Liver (tissue), 9 donors: ENCODE results near the gene ARPC4. TPM values are rescaled to one million over a fixed set of nuclear protein-coding genes. Genes with fewer than 3 reads are reported as not detected.

Experiments
- DNase-seq: peaks from one replicate; pipeline ENCODE4 v3.0.0-alpha.2; 2017; ENCODE audit warnings: low spot score
- H3K27ac ChIP-seq, 2 donors: one replicate each; pipeline ENCODE4 v1.7.0; 2013; ENCODE audit warnings: inconsistent platforms in 2 of 2, low read length in 2 of 2, control low read depth in 1 of 2, low read depth in 1 of 2, mild to moderate bottlenecking in 1 of 2
- H3K27me3 ChIP-seq, 4 donors: one replicate each; pipeline versions ENCODE4 v1.6.1 to v1.7.0; 2013; ENCODE audit warnings: low read length in 3 of 4, inconsistent platforms in 1 of 4, mild to moderate bottlenecking in 1 of 4, moderate library complexity in 1 of 4; ENCODE audit not compliant: control insufficient read depth in 4 of 4, insufficient read depth in 4 of 4
- H3K36me3 ChIP-seq, 4 donors: one replicate each; pipeline versions ENCODE4 v1.6.1 to v1.7.0; 2013; ENCODE audit warnings: low read length in 3 of 4, mild to moderate bottlenecking in 3 of 4, low read depth in 1 of 4, moderate library complexity in 1 of 4; ENCODE audit not compliant: control insufficient read depth in 4 of 4, insufficient read depth in 3 of 4
- H3K4me1 ChIP-seq, 4 donors: one replicate each; pipeline versions ENCODE4 v1.6.1 to v1.7.0; 2013; ENCODE audit warnings: low read length in 3 of 4, mild to moderate bottlenecking in 3 of 4, moderate library complexity in 1 of 4; ENCODE audit not compliant: control insufficient read depth in 4 of 4, insufficient read depth in 4 of 4
- H3K4me3 ChIP-seq, 3 donors: one replicate each; pipeline versions ENCODE4 v1.6.1 to v1.7.0; 2013; ENCODE audit warnings: low read length in 3 of 3, control low read depth in 1 of 3, low read depth in 1 of 3, mild to moderate bottlenecking in 1 of 3
- H3K9ac ChIP-seq, 2 donors: one replicate each; pipeline ENCODE4 v1.7.0; 2013; ENCODE audit warnings: low read length in 2 of 2, mild to moderate bottlenecking in 2 of 2, moderate library complexity in 2 of 2, control low read depth in 1 of 2, low read depth in 1 of 2
- H3K9me3 ChIP-seq, 4 donors: one replicate each; pipeline versions ENCODE4 v1.6.1 to v1.7.0; 2013; ENCODE audit warnings: low read length in 3 of 4; ENCODE audit not compliant: control insufficient read depth in 4 of 4
- FOXA1 ChIP-seq: IDR thresholded peaks from 2 replicates; pipeline ENCODE4 v1.6.1; 2016; ENCODE audit warnings: antibody characterized with exemption
- FOXA2 ChIP-seq: IDR thresholded peaks from 2 replicates; pipeline ENCODE4 v1.6.1; 2016; ENCODE audit warnings: antibody characterized with exemption
- GABPA ChIP-seq, 2 donors: IDR thresholded peaks in 1 of 2; conservative IDR thresholded peaks in 1 of 2; 2 replicates each; pipeline ENCODE4 v1.6.1; 2016; ENCODE audit warnings: antibody characterized with exemption in 2 of 2, mild to moderate bottlenecking in 1 of 2, moderate library complexity in 1 of 2
- HNF4A ChIP-seq, 2 donors: conservative IDR thresholded peaks; 2 replicates each; pipeline ENCODE4 v1.6.1; 2016; ENCODE audit warnings: antibody characterized with exemption in 2 of 2, mild to moderate bottlenecking in 2 of 2
- HNF4G ChIP-seq: IDR thresholded peaks from 2 replicates; pipeline ENCODE4 v1.6.1; 2016; ENCODE audit warnings: antibody characterized with exemption
- JUND ChIP-seq, 2 donors: IDR thresholded peaks; 2 replicates each; pipeline ENCODE4 v1.6.1; 2016; ENCODE audit warnings: antibody characterized with exemption in 2 of 2
- NR2F2 ChIP-seq: IDR thresholded peaks from 2 replicates; pipeline ENCODE4 v1.6.1; 2016; ENCODE audit warnings: antibody characterized with exemption
- REST ChIP-seq: IDR thresholded peaks from 2 replicates; pipeline ENCODE4 v1.6.1; 2016; ENCODE audit warnings: antibody characterized with exemption, mild to moderate bottlenecking
- RXRA ChIP-seq, 2 donors: IDR thresholded peaks; 2 replicates each; pipeline ENCODE4 v1.6.1; 2017 to 2018; ENCODE audit warnings: antibody characterized with exemption in 2 of 2, mild to moderate bottlenecking in 1 of 2
- SP1 ChIP-seq: IDR thresholded peaks from 2 replicates; pipeline ENCODE4 v1.6.1; 2018; ENCODE audit warnings: antibody characterized with exemption, mild to moderate bottlenecking
- TAF1 ChIP-seq: conservative IDR thresholded peaks from 2 replicates; pipeline ENCODE4 v1.6.1; 2016; ENCODE audit warnings: antibody characterized with exemption, mild to moderate bottlenecking
- YY1 ChIP-seq: IDR thresholded peaks from 2 replicates; pipeline ENCODE4 v1.6.1; 2016; ENCODE audit warnings: antibody characterized with exemption, mild to moderate bottlenecking
- WGBS: extraction: QIAGEN DNeasy Blood & Tissue Kit; methylation state at CpG from one replicate; pipeline ENCODE4 v1.1.7; 2013; 5-methylcytosine and 5-hydroxymethylcytosine counted together
- polyA plus RNA-seq, 2 donors: library from polyadenylated mRNA; stranded (reverse) in 1 of 2; unstranded in 1 of 2; fragments of 200-250 nt in 1 of 2; fragments of >200 nt in 1 of 2; fragmentation: Nextera tagmentation in 1 of 2; extraction: Ambion mirVana in 1 of 2; gene quantifications; one replicate each; pipeline versions ENCODE4 v1.2.1 to v1.2.3, GENCODE V29; 2013 to 2015
- total RNA-seq, 2 donors: library from RNA; depleted of rRNA; stranded (reverse); fragments of >200 nt; gene quantifications; one replicate each; pipeline ENCODE4 v1.2.3, GENCODE V29; 2014
- TF ChIP-seq, protein P1 (sequence below): IDR thresholded peaks from 2 replicates; pipeline ENCODE4 v1.6.1; 2016; ENCODE audit warnings: antibody characterized with exemption
- TF ChIP-seq, protein P2 (sequence below): IDR thresholded peaks from 2 replicates; pipeline ENCODE4 v1.6.1; 2016; ENCODE audit warnings: antibody characterized with exemption
- TF ChIP-seq, protein P3 (sequence below): fragments of 150-350 bp; IDR thresholded peaks from 2 replicates; pipeline ENCODE4 v1.5.1; 2017; ENCODE audit warnings: improper control_type of control experiment, low read depth, low read length; ENCODE audit not compliant: missing input control
- TF ChIP-seq, protein P4 (sequence below): IDR thresholded peaks from 2 replicates; pipeline ENCODE4 v1.6.1; 2016; ENCODE audit warnings: antibody characterized with exemption
- donor health status: healthy.
- donor health status: healthy.
- donor health status: healthy.
- donor health status: healthy.
- donor health status: healthy.

ARPC4 gene
- total and polyA plus RNA-seq, 4 donors: 22.1 to 53.6 (median 52.5) TPM

DNA sequence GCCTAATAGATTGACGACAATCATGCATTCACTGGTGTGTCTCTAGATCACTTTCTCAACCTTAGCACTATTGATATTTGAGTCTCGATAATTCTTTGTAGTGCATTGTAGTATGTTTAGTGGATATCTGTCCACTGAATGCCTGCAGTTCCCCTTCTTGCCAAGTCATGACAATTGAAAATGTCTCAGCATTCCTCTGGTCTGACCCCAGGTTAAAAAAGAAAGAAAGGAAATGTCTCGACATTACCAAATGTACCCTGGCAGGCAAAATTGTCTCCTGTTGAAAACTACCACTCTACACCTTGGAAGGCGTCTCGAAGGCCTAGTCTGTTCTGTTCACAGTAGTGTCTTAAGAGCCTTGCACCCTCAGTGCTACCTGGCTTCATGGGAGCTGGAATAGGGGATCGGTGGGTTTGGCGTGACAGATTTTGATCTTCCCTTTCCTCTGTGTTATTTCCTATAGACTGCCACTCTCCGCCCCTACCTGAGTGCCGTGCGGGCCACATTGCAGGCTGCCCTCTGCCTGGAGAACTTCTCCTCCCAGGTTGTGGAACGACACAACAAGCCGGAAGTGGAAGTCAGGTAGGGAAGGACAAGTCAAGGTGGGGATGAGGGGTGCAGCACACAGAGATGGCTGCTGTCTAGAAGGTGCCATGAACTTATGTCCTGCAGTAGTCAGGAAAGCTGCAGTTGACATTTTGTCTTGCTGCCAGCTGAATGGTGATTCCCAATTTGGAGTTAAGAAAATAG is 4.5 kb downstream of the ARPC4 start:
- Histone ChIP-seq H3K27ac (no peak overlapping the region), H3K9ac (no peak overlapping the region), H3K27me3 (no peaks in the 10 kb centered on the region), H3K4me3 (no peak overlapping the region), H3K4me1 (peaks cover 0 to 11% (median 10%) of the 10 kb centered on the region in 4 donors), H3K9me3 (no peaks in the 10 kb centered on the region), H3K36me3 (peaks cover 14 to 47% (median 34%) of the 10 kb centered on the region in 4 donors)
- 93% methylated on average over 12 of the region's 12 CpGs for WGBS
- TF ChIP-seq REST: no peak
- TF ChIP-seq, protein P1, sequence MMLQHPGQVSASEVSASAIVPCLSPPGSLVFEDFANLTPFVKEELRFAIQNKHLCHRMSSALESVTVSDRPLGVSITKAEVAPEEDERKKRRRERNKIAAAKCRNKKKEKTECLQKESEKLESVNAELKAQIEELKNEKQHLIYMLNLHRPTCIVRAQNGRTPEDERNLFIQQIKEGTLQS: no peak
- no peak for TF ChIP-seq FOXA2
- no peak for TF ChIP-seq GABPA (IDR thresholded peaks at IDR 0.05 in 1 of 2, conservative IDR thresholded peaks at IDR 0.05 in 1 of 2)
- TF ChIP-seq JUND (IDR thresholded peaks at IDR 0.05): no peak
- TF ChIP-seq, protein P2, sequence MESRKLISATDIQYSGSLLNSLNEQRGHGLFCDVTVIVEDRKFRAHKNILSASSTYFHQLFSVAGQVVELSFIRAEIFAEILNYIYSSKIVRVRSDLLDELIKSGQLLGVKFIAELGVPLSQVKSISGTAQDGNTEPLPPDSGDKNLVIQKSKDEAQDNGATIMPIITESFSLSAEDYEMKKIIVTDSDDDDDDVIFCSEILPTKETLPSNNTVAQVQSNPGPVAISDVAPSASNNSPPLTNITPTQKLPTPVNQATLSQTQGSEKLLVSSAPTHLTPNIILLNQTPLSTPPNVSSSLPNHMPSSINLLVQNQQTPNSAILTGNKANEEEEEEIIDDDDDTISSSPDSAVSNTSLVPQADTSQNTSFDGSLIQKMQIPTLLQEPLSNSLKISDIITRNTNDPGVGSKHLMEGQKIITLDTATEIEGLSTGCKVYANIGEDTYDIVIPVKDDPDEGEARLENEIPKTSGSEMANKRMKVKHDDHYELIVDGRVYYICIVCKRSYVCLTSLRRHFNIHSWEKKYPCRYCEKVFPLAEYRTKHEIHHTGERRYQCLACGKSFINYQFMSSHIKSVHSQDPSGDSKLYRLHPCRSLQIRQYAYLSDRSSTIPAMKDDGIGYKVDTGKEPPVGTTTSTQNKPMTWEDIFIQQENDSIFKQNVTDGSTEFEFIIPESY: no peak
- TF ChIP-seq, protein P3, sequence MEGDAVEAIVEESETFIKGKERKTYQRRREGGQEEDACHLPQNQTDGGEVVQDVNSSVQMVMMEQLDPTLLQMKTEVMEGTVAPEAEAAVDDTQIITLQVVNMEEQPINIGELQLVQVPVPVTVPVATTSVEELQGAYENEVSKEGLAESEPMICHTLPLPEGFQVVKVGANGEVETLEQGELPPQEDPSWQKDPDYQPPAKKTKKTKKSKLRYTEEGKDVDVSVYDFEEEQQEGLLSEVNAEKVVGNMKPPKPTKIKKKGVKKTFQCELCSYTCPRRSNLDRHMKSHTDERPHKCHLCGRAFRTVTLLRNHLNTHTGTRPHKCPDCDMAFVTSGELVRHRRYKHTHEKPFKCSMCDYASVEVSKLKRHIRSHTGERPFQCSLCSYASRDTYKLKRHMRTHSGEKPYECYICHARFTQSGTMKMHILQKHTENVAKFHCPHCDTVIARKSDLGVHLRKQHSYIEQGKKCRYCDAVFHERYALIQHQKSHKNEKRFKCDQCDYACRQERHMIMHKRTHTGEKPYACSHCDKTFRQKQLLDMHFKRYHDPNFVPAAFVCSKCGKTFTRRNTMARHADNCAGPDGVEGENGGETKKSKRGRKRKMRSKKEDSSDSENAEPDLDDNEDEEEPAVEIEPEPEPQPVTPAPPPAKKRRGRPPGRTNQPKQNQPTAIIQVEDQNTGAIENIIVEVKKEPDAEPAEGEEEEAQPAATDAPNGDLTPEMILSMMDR: no peak
- TF ChIP-seq SP1: no peak
- TF ChIP-seq NR2F2: no peak
- TF ChIP-seq HNF4G: no peak
- TF ChIP-seq, protein P4, sequence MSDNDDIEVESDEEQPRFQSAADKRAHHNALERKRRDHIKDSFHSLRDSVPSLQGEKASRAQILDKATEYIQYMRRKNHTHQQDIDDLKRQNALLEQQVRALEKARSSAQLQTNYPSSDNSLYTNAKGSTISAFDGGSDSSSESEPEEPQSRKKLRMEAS: no peak
- TF ChIP-seq HNF4A (conservative IDR thresholded peaks at IDR 0.05): no peak
- TF ChIP-seq TAF1: no peak
- no peak for TF ChIP-seq FOXA1
- TF ChIP-seq RXRA (IDR thresholded peaks at IDR 0.05): no peak
- no peak for TF ChIP-seq YY1
- DNase-seq: no peak
